Measurements from ENCODE around the gene PBX3. TPM values are rescaled to one million over a fixed set of nuclear protein-coding genes. Genes with fewer than 3 reads are reported as not detected.

Gene PBX3
- total and polyA plus RNA-seq, 2 donors (not counting 1 experiment from before 2014, with no cell fraction given) = 35.8 to 51.8 TPM

- H4K20me1 ChIP-seq (ENCODE audit: control insufficient read depth, extremely low read depth, insufficient read depth, low read length) = no peaks in the 10 kb centered on the region
- no peak overlapping the region for H3K4me3 ChIP-seq (replicated peaks in 1 of 4; ENCODE audit: control extremely low read depth in 1 of 4, insufficient read depth in 1 of 4, low read depth in 3 of 4, low read length in 4 of 4)
- no peak for TF ChIP-seq EZH2 (IDR thresholded peaks at IDR 0.05; ENCODE audit: low read length, missing control alignments)
- TF ChIP-seq, protein P1, sequence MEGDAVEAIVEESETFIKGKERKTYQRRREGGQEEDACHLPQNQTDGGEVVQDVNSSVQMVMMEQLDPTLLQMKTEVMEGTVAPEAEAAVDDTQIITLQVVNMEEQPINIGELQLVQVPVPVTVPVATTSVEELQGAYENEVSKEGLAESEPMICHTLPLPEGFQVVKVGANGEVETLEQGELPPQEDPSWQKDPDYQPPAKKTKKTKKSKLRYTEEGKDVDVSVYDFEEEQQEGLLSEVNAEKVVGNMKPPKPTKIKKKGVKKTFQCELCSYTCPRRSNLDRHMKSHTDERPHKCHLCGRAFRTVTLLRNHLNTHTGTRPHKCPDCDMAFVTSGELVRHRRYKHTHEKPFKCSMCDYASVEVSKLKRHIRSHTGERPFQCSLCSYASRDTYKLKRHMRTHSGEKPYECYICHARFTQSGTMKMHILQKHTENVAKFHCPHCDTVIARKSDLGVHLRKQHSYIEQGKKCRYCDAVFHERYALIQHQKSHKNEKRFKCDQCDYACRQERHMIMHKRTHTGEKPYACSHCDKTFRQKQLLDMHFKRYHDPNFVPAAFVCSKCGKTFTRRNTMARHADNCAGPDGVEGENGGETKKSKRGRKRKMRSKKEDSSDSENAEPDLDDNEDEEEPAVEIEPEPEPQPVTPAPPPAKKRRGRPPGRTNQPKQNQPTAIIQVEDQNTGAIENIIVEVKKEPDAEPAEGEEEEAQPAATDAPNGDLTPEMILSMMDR (conservative IDR thresholded peaks at IDR 0.05 in 1 of 2, IDR thresholded peaks at IDR 0.05 in 1 of 2; ENCODE audit: low read depth in 1 of 2, low read length in 2 of 2) = no peak
- H3K79me2 ChIP-seq (ENCODE audit: control insufficient read depth, insufficient read depth, low read length) = no peaks in the 10 kb centered on the region
- no peak overlapping the region for H3K27ac ChIP-seq (ENCODE audit: insufficient read depth, low read length)
- H3K9me3 ChIP-seq (ENCODE audit: control insufficient read depth, insufficient read depth, low read depth, low read length) = no peaks in the 10 kb centered on the region
- no peaks in the 10 kb centered on the region for H3K4me1 ChIP-seq (ENCODE audit: control insufficient read depth, extremely low read depth, insufficient read depth, low read length)
- DNase-seq (ENCODE audit: low read depth in 2 of 2) = no peak
- H3K9ac ChIP-seq (ENCODE audit: insufficient read depth, low read length) = no peak overlapping the region
- H2AFZ ChIP-seq (ENCODE audit: low read length) = no peak overlapping the region
- peaks cover 2% of the 10 kb centered on the region for H3K36me3 ChIP-seq (ENCODE audit: control insufficient read depth, insufficient read depth, low read length)
- no peak overlapping the region for H3K4me2 ChIP-seq (ENCODE audit: extremely low read depth, insufficient read depth, low read length)
- no peaks in the 10 kb centered on the region for H3K27me3 ChIP-seq (ENCODE audit: control insufficient read depth, insufficient read depth, low read length)
These were observed 221.7 kb downstream of the PBX3 start for GRCh38 chr9:125968714-125969374.

- Histone ChIP-seq H3K36me3 (ENCODE audit: control insufficient read depth, insufficient read depth, low read length) (peaks cover 2% of the 10 kb centered on the region), H3K4me3 (replicated peaks in 1 of 4; ENCODE audit: control extremely low read depth in 1 of 4, insufficient read depth in 1 of 4, low read depth in 3 of 4, low read length in 4 of 4) (no peak overlapping the region), H4K20me1 (ENCODE audit: control insufficient read depth, extremely low read depth, insufficient read depth, low read length) (no peaks in the 10 kb centered on the region), H3K4me1 (ENCODE audit: control insufficient read depth, extremely low read depth, insufficient read depth, low read length) (no peaks in the 10 kb centered on the region), H3K4me2 (ENCODE audit: extremely low read depth, insufficient read depth, low read length) (no peak overlapping the region), H3K9me3 (ENCODE audit: control insufficient read depth, insufficient read depth, low read depth, low read length) (no peaks in the 10 kb centered on the region), H3K27me3 (ENCODE audit: control insufficient read depth, insufficient read depth, low read length) (no peaks in the 10 kb centered on the region), H2AFZ (ENCODE audit: low read length) (no peak overlapping the region), H3K79me2 (ENCODE audit: control insufficient read depth, insufficient read depth, low read length) (no peaks in the 10 kb centered on the region), H3K27ac (ENCODE audit: insufficient read depth, low read length) (no peak overlapping the region), H3K9ac (ENCODE audit: insufficient read depth, low read length) (no peak overlapping the region)
- no peak for DNase-seq (ENCODE audit: low read depth in 2 of 2)
- no peak for TF ChIP-seq EZH2 (IDR thresholded peaks at IDR 0.05; ENCODE audit: low read length, missing control alignments)
- TF ChIP-seq, protein P1 (conservative IDR thresholded peaks at IDR 0.05 in 1 of 2, IDR thresholded peaks at IDR 0.05 in 1 of 2; ENCODE audit: low read depth in 1 of 2, low read length in 2 of 2) = no peak
These were observed 222.3 kb downstream of the PBX3 start for GRCh38 chr9:125969462-125969861.

DNA sequence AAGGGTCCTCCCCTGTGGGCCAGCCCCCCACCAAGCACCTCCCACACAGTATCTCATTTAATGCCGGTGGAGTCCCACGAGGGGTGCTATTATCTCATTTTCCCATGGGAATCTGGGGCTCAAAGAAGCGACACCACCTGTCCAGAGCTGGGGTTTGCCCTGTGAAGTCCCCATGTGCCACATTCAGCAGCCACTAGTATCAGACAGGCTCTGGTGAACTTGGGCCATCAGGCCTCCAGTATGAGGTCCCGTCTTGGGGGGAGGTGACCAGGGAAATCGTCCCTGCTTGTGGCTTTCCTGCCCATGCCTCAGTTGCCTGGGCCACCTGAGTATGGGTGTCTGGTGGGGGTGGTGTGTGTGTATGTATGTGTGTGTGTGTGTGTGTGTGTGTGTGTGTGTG lies 222.7 kb downstream of the PBX3 start:
- no peak for TF ChIP-seq EZH2 (IDR thresholded peaks at IDR 0.05; ENCODE audit: low read length, missing control alignments)
- TF ChIP-seq, protein P1 (conservative IDR thresholded peaks at IDR 0.05 in 1 of 2, IDR thresholded peaks at IDR 0.05 in 1 of 2; ENCODE audit: low read depth in 1 of 2, low read length in 2 of 2) = no peak
- Histone ChIP-seq H3K9me3 (ENCODE audit: control insufficient read depth, insufficient read depth, low read depth, low read length) (no peaks in the 10 kb centered on the region), H3K4me3 (replicated peaks in 1 of 4; ENCODE audit: control extremely low read depth in 1 of 4, insufficient read depth in 1 of 4, low read depth in 3 of 4, low read length in 4 of 4) (no peak overlapping the region), H3K27me3 (ENCODE audit: control insufficient read depth, insufficient read depth, low read length) (no peaks in the 10 kb centered on the region), H3K36me3 (ENCODE audit: control insufficient read depth, insufficient read depth, low read length) (peaks cover 2% of the 10 kb centered on the region), H4K20me1 (ENCODE audit: control insufficient read depth, extremely low read depth, insufficient read depth, low read length) (no peaks in the 10 kb centered on the region), H3K4me1 (ENCODE audit: control insufficient read depth, extremely low read depth, insufficient read depth, low read length) (no peaks in the 10 kb centered on the region), H3K27ac (ENCODE audit: insufficient read depth, low read length) (no peak overlapping the region), H2AFZ (ENCODE audit: low read length) (no peak overlapping the region), H3K79me2 (ENCODE audit: control insufficient read depth, insufficient read depth, low read length) (no peaks in the 10 kb centered on the region), H3K4me2 (ENCODE audit: extremely low read depth, insufficient read depth, low read length) (no peak overlapping the region), H3K9ac (ENCODE audit: insufficient read depth, low read length) (no peak overlapping the region)
- no peak for DNase-seq (ENCODE audit: low read depth in 2 of 2)
